Ovary (tissue), 9 donors: Measurements from ENCODE around the gene KBTBD7. TPM values are rescaled to one million over a fixed set of nuclear protein-coding genes. Genes with fewer than 3 reads are reported as not detected.

Source experiments
- DNase-seq, 5 donors: peaks; one replicate each; pipeline ENCODE4 v3.0.0-alpha.2; 2019 to 2020
- H3K27ac ChIP-seq, 2 donors: fragments of 200-600 bp; one replicate each; pipeline versions ENCODE4 v1.5.1 to v1.8.0; 2019 to 2022
- H3K27me3 ChIP-seq: fragments of 200-600 bp; one replicate; pipeline ENCODE4 v1.8.0; 2022
- H3K36me3 ChIP-seq: fragments of 200-600 bp; sonication (generic); one replicate; pipeline ENCODE4 v1.5.1; 2019
- H3K4me1 ChIP-seq: one replicate; pipeline ENCODE4 v1.8.1; 2013; ENCODE audit warnings: mild to moderate bottlenecking, moderate library complexity; ENCODE audit not compliant: insufficient read depth
- H3K4me3 ChIP-seq: fragments of 200-600 bp; sonication (generic); one replicate; pipeline ENCODE4 v1.5.1; 2017
- H3K9me3 ChIP-seq, 2 donors: fragments of 200-600 bp in 1 of 2; sonication (generic) in 1 of 2; one replicate each; pipeline versions ENCODE4 v1.5.1 to v1.8.1; 2013 to 2019; ENCODE audit warnings: mild to moderate bottlenecking in 1 of 2, moderate library complexity in 1 of 2
- EP300 ChIP-seq: sonication (generic); formaldehyde crosslinking; IDR thresholded peaks from one replicate; pipeline ENCODE4 v1.6.1; 2017; ENCODE audit warnings: antibody characterized with exemption
- POLR2A ChIP-seq: fragments of 450-650 bp; IDR thresholded peaks from one replicate; pipeline ENCODE4 v1.6.1; 2017; ENCODE audit warnings: antibody characterized with exemption, mild to moderate bottlenecking, moderate library complexity
- WGBS, 3 donors: extraction: QIAGEN DNeasy Blood & Tissue Kit in 1 of 3; methylation state at CpG; one replicate each; pipeline versions ENCODE4 v1.1.5 to v1.1.7; 2013 to 2017; 5-methylcytosine and 5-hydroxymethylcytosine counted together
- intact Hi-C, 4 donors: fragments of 100-400 bp; cut with DNase I; formaldehyde crosslinking; loops; one replicate each; pipeline versions ENCODE4 v1.11.0 to v1.15.1; 2022 to 2023
- polyA plus RNA-seq, 2 donors: library from polyadenylated mRNA; stranded (reverse); fragments of 200-250 nt in 1 of 2; fragments of 350-450 nt in 1 of 2; fragmentation: Illumina TruSeq in 1 of 2; extraction: RNeasy Lipid Tissue Mini Kit (QIAGEN cat#74804) in 1 of 2; gene quantifications; one replicate each; pipeline ENCODE4 v1.2.3, GENCODE V29; 2013 to 2014
- total RNA-seq, 7 donors: library from RNA; depleted of rRNA in 2 of 7; stranded (reverse); fragments of >200 nt in 2 of 7; fragmentation: NEBNext Ultra II Directional in 3 of 7; extraction: Animal tissue kit (Norgen Biotek cat#: 25700) in 3 of 7; gene quantifications; one replicate each; pipeline versions ENCODE4 v1.1.0 to v1.2.4, GENCODE V29; 2016 to 2023
- TF ChIP-seq, protein P1 (sequence below), 3 donors: fragments of 450-650 bp in 2 of 3; fragments of 200-600 bp in 1 of 3; IDR thresholded peaks; one replicate each; pipeline versions ENCODE4 v1.5.1 to v1.8.0; 2016 to 2022; ENCODE audit warnings: antibody characterized with exemption in 3 of 3, mild to moderate bottlenecking in 1 of 3
- donor health status: DM: no; HTN: no; CAD: no; lungs with moderate emphysema.
- donor health status: DM: no; HTN: no; CAD: no.
- donor health status: Bipolar disorder and iron deficiency.
- donor health status: DM: yes; HTN: yes; CAD: no.
- donor health status: DM: no; HTN: no; CAD: no.
- donor health status: DM: yes; HTN: yes; CAD: no.

Gene KBTBD7
- total and polyA plus RNA-seq, 9 donors = 3.9 to 11.8 (median 6.6) TPM

DNA sequence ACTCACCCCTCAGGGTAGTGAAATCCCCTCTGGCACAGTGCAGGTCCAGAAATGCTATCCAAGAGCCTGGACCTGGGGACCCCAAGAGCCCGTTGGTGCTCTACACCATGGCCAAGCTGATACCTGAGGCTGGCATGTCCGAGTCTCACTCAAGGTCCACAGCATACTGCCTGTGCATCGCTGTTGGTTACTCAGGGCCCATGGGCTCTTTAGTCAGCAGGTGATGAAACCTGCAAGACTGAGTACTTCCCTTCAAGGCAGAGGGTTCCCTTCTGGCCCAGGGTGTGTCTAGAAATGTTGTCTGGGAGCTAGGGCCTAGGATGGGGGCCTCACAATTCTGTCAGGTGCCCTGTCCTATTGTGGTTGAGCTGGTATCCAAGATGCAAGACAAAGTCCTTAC lies 19.6 kb upstream of the KBTBD7 start:
- intact Hi-C loops = no loop called here
- Histone ChIP-seq H3K9me3 (no peaks in the 10 kb centered on the region), H3K4me3 (no peak overlapping the region), H3K27ac (no peak overlapping the region), H3K4me1 (no peaks in the 10 kb centered on the region), H3K36me3 (no peaks in the 10 kb centered on the region), H3K27me3 (no peaks in the 10 kb centered on the region)
- DNase-seq = no peak
- 62 to 82% (median 67%) methylated on average over 3 of the region's 3 CpGs for WGBS, 3 donors
- TF ChIP-seq EP300 (no peak), POLR2A (no peak)
- TF ChIP-seq, protein P1, sequence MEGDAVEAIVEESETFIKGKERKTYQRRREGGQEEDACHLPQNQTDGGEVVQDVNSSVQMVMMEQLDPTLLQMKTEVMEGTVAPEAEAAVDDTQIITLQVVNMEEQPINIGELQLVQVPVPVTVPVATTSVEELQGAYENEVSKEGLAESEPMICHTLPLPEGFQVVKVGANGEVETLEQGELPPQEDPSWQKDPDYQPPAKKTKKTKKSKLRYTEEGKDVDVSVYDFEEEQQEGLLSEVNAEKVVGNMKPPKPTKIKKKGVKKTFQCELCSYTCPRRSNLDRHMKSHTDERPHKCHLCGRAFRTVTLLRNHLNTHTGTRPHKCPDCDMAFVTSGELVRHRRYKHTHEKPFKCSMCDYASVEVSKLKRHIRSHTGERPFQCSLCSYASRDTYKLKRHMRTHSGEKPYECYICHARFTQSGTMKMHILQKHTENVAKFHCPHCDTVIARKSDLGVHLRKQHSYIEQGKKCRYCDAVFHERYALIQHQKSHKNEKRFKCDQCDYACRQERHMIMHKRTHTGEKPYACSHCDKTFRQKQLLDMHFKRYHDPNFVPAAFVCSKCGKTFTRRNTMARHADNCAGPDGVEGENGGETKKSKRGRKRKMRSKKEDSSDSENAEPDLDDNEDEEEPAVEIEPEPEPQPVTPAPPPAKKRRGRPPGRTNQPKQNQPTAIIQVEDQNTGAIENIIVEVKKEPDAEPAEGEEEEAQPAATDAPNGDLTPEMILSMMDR (IDR thresholded peaks at IDR 0.05) = no peak

DNA sequence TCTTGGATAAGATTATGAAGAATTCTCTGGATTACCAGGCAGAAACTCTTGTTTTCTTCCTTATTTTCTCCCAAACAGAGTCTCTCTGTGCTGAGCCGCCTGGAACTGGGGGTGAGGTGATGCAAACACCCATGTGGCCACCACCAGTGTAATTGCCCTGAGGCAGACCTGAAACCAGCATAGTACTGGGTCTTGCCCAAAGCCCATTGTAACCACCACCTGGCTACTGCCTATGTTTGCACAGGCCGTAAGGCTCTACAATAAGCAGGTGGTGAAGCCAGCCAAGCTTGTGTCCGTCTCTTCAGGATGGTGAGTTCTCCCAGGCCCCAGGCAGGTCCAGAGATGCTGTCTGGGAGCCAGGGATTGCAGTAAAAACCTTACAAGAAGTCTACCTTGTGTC lies 18.9 kb upstream of the KBTBD7 start:
- Histone ChIP-seq H3K4me3 (no peak overlapping the region), H3K4me1 (no peaks in the 10 kb centered on the region), H3K36me3 (no peaks in the 10 kb centered on the region), H3K9me3 (no peaks in the 10 kb centered on the region), H3K27me3 (no peaks in the 10 kb centered on the region), H3K27ac (no peak overlapping the region)
- WGBS, 3 donors = 87 to 94% (median 93%) methylated on average over 3 of the region's 3 CpGs
- no peak for TF ChIP-seq POLR2A
- TF ChIP-seq, protein P1 (IDR thresholded peaks at IDR 0.05) = no peak
- TF ChIP-seq EP300 = no peak
- intact Hi-C loops = no loop called here
- no peak for DNase-seq

DNA sequence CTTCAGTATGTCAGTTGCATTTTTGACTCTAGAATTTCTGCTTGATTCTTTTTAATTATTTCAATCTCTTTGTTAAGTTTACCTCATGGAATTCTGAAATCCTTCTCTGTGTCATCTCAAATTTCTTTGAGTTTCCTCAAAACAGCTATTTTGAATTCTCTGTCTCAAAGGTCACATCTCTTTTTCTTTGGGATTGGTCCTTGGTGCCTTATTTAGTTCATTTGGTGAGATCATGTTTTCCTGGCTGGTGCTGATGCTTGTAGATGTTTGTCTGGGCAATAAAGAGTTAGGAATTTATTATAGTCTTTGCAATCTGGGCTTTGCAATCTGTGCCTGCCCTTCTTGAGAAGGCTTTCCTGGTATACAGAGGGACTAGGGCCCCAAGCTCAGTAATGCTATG lies 18.5 kb upstream of the KBTBD7 start:
- H3K9me3 ChIP-seq = no peaks in the 10 kb centered on the region
- no peak overlapping the region for H3K4me3 ChIP-seq
- no peaks in the 10 kb centered on the region for H3K4me1 ChIP-seq
- H3K27ac ChIP-seq = no peak overlapping the region
- no peaks in the 10 kb centered on the region for H3K27me3 ChIP-seq
- intact Hi-C loops = no loop called here
- DNase-seq = no peak
- no peak for TF ChIP-seq EP300
- TF ChIP-seq POLR2A = no peak
- TF ChIP-seq, protein P1 (IDR thresholded peaks at IDR 0.05) = no peak
- H3K36me3 ChIP-seq = no peaks in the 10 kb centered on the region

DNA sequence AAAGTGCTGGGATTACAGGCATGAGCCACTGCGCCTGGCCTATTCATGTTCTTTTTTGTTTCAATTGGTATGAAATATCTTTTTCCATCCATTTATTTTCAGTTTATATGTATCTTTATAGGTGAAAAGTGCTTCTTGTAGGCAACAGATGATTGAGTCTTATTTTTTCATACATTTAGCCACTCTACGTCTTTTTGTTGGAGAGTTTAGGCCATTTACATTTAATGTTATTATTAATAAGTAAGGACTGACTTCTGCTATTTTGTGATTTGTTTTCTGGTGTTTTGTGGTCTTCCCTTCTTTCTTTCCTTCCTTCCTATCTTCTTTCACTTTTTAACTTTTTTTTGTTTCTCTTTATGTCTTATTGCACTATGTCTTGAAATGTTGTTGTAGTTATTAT lies 16.7 kb upstream of the KBTBD7 start:
- TF ChIP-seq EP300 = no peak
- no peak for TF ChIP-seq POLR2A
- TF ChIP-seq, protein P1 (IDR thresholded peaks at IDR 0.05) = no peak
- WGBS, 3 donors = 95 to 100% (median 97%) methylated on average over 2 of the region's 2 CpGs

DNA sequence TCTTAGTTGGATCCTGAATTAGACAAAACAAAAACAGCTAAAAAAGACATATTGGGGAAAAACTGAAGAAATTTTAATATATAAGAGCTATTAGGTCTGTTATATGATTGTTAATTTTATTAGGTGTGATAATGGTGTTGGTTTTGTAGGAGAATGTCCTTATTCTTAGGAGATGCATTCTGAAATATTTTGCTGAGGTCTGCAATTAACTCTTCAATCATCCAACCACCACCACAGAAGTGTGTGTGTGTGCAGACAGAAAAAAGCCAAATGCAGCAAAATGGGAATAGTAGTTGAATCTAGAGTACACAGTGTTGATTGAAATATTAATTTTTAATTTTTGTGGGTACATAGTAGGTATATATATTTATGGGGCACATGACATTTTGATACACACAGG lies 12.1 kb upstream of the KBTBD7 start:
- DNase-seq = no peak
- TF ChIP-seq POLR2A = no peak
- TF ChIP-seq, protein P1 (IDR thresholded peaks at IDR 0.05) = no peak
- no peaks in the 10 kb centered on the region for H3K36me3 ChIP-seq
- no peaks in the 10 kb centered on the region for H3K9me3 ChIP-seq
- no peaks in the 10 kb centered on the region for H3K27me3 ChIP-seq
- intact Hi-C loops = loop anchor here in 1 of 4 donors (10.0 kb wide), 1 partner anchor 72 kb away; the partner anchor contains the start of gene KBTBD6
- H3K27ac ChIP-seq = no peak overlapping the region
- no peaks in the 10 kb centered on the region for H3K4me1 ChIP-seq
- no peak overlapping the region for H3K4me3 ChIP-seq

More for the DNA sequence above, 16.7 kb upstream of the KBTBD7 start:
- Histone ChIP-seq H3K4me3 (no peak overlapping the region), H3K9me3 (no peaks in the 10 kb centered on the region), H3K36me3 (no peaks in the 10 kb centered on the region), H3K27me3 (no peaks in the 10 kb centered on the region), H3K27ac (no peak overlapping the region), H3K4me1 (no peaks in the 10 kb centered on the region)
- intact Hi-C loops = no loop called here
- DNase-seq = no peak
